NCI-H524 (cell line): Measurements from ENCODE around the gene CDH18.

Source experiments
- DNase-seq, 2 experiments: peaks; one replicate each; lab custom pipeline; 2025; lab: John Stamatoyannopoulos, UW

CDH18 gene

DNA sequence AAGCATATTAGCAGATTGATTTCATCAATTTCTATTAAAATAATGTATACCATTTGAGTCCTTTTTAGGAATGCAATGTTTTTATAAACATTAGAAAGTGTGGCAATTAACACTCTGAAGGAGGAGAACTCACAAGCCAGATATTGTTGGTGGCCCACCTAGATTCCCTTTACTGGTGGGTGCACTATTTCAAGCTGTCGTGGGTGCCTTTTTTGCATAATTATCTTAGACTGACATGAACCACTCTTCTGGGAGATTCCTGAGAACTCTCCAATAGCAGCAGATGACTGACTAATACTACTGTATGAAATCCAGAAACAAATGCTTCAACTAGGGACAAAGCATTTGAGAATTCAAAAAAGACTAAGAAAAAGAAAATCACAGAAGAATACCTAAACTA lies 526.0 kb downstream of the CDH18 start:
- DNase-seq, result no peak

DNA sequence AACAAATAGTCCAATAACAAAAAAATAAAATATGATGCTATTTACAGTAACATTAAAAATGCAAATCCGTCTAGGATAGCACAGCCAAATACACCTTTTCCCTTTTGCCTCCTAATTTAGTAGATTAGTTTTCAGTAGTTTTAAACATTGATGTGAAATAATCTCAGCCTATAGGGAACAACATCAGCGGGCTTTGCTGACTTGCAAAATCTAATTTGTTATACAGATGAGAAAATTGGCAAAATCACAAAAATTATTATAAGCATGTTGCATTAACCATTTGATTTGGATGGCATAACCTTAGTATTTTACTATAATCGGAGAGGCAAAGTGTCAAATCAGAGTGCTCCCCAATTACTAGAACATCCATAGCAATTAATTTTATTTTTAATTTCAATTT lies 563.5 kb downstream of the CDH18 start:
- DNase-seq, result no peak
